IPS-15b (cell line): ENCODE results near the gene NEUROG1.

Experiments
- H3K27me3 ChIP-seq: one replicate; pipeline ENCODE4 v1.6.1; 2013; ENCODE audit warnings: low read length; ENCODE audit not compliant: control insufficient read depth, insufficient read depth
- H3K36me3 ChIP-seq: one replicate; pipeline ENCODE4 v1.6.1; 2013; ENCODE audit warnings: low read length; ENCODE audit not compliant: control insufficient read depth, insufficient read depth
- H3K4me1 ChIP-seq: one replicate; pipeline ENCODE4 v1.6.1; 2013; ENCODE audit warnings: mild to moderate bottlenecking, low read length; ENCODE audit not compliant: control insufficient read depth, insufficient read depth
- H3K4me3 ChIP-seq: one replicate; pipeline ENCODE4 v1.5.1; 2013; ENCODE audit warnings: low read depth, low read length
- H3K9ac ChIP-seq: one replicate; pipeline ENCODE4 v1.6.1; 2013; ENCODE audit warnings: low read depth, mild to moderate bottlenecking, low read length
- H3K9me3 ChIP-seq: one replicate; pipeline ENCODE4 v1.6.1; 2013; ENCODE audit warnings: mild to moderate bottlenecking, low read length; ENCODE audit not compliant: control insufficient read depth, insufficient read depth

NEUROG1 gene

GRCh38 chr5:135559354-135559753 is 23.6 kb upstream of the NEUROG1 start:
- H3K4me1 ChIP-seq = peaks cover under 1% of the 10 kb centered on the region
- H3K4me3 ChIP-seq = no peak overlapping the region
- peaks cover 46% of the 10 kb centered on the region for H3K27me3 ChIP-seq
- H3K36me3 ChIP-seq = no peaks in the 10 kb centered on the region
- H3K9ac ChIP-seq = no peak overlapping the region
- no peaks in the 10 kb centered on the region for H3K9me3 ChIP-seq

- Histone ChIP-seq H3K4me1 (no peaks in the 10 kb centered on the region), H3K9me3 (no peaks in the 10 kb centered on the region), H3K4me3 (no peak overlapping the region)
These were observed 21.5 kb upstream of the NEUROG1 start for GRCh38 chr5:135557076-135557838.

GRCh38 chr5:135556620-135557019 is 20.9 kb upstream of the NEUROG1 start:
- Histone ChIP-seq H3K4me1 (no peaks in the 10 kb centered on the region), H3K27me3 (peaks cover 49% of the 10 kb centered on the region), H3K36me3 (no peaks in the 10 kb centered on the region)

More at GRCh38 chr5:135557076-135557838, 21.5 kb upstream of the NEUROG1 start:
- H3K36me3 ChIP-seq = no peaks in the 10 kb centered on the region
- peaks cover 49% of the 10 kb centered on the region for H3K27me3 ChIP-seq
- H3K9ac ChIP-seq = no peak overlapping the region

GRCh38 chr5:135555530-135555929 is 19.8 kb upstream of the NEUROG1 start:
- H3K27me3 ChIP-seq = peaks cover 52% of the 10 kb centered on the region
- no peaks in the 10 kb centered on the region for H3K9me3 ChIP-seq
- H3K4me3 ChIP-seq = no peak overlapping the region
- H3K36me3 ChIP-seq = no peaks in the 10 kb centered on the region
- no peaks in the 10 kb centered on the region for H3K4me1 ChIP-seq
- no peak overlapping the region for H3K9ac ChIP-seq

More at GRCh38 chr5:135556620-135557019, 20.9 kb upstream of the NEUROG1 start:
- Histone ChIP-seq H3K4me3 (no peak overlapping the region), H3K9ac (no peak overlapping the region), H3K9me3 (no peaks in the 10 kb centered on the region)

GRCh38 chr5:135553688-135554462 is 18.1 kb upstream of the NEUROG1 start:
- Histone ChIP-seq H3K4me1 (no peaks in the 10 kb centered on the region), H3K27me3 (peaks cover 64% of the 10 kb centered on the region), H3K4me3 (no peak overlapping the region), H3K36me3 (no peaks in the 10 kb centered on the region), H3K9me3 (no peaks in the 10 kb centered on the region), H3K9ac (peak overlapping the region; percentile 18)

- no peak overlapping the region for H3K9ac ChIP-seq
- H3K9me3 ChIP-seq = no peaks in the 10 kb centered on the region
- peaks cover 76% of the 10 kb centered on the region for H3K27me3 ChIP-seq
- H3K4me3 ChIP-seq = no peak overlapping the region
- no peaks in the 10 kb centered on the region for H3K36me3 ChIP-seq
- no peaks in the 10 kb centered on the region for H3K4me1 ChIP-seq
These were observed 16.1 kb upstream of the NEUROG1 start for GRCh38 chr5:135551593-135552447.

GRCh38 chr5:135549413-135549812 is 13.6 kb upstream of the NEUROG1 start:
- no peaks in the 10 kb centered on the region for H3K36me3 ChIP-seq
- no peak overlapping the region for H3K9ac ChIP-seq
- no peaks in the 10 kb centered on the region for H3K9me3 ChIP-seq
- no peak overlapping the region for H3K4me3 ChIP-seq
- peaks cover 4% of the 10 kb centered on the region for H3K4me1 ChIP-seq
- peaks cover 87% of the 10 kb centered on the region for H3K27me3 ChIP-seq

- Histone ChIP-seq H3K9me3 (no peaks in the 10 kb centered on the region), H3K4me1 (peaks cover 4% of the 10 kb centered on the region), H3K27me3 (peaks cover 98% of the 10 kb centered on the region), H3K4me3 (peak overlapping the region; percentile 8), H3K9ac (no peak overlapping the region), H3K36me3 (no peaks in the 10 kb centered on the region)
These were observed 12.0 kb upstream of the NEUROG1 start for GRCh38 chr5:135547590-135548254.

GRCh38 chr5:135546912-135547311 is 11.1 kb upstream of the NEUROG1 start:
- no peak overlapping the region for H3K9ac ChIP-seq
- peaks cover 98% of the 10 kb centered on the region for H3K27me3 ChIP-seq

GRCh38 chr5:135546101-135546500 is 10.3 kb upstream of the NEUROG1 start:
- H3K9ac ChIP-seq = no peak overlapping the region
- peak overlapping the region; percentile 27 for H3K4me3 ChIP-seq
- peaks cover 5% of the 10 kb centered on the region for H3K4me1 ChIP-seq
- peaks cover 99% of the 10 kb centered on the region for H3K27me3 ChIP-seq
- no peaks in the 10 kb centered on the region for H3K36me3 ChIP-seq
- H3K9me3 ChIP-seq = no peaks in the 10 kb centered on the region

More at GRCh38 chr5:135546912-135547311, 11.1 kb upstream of the NEUROG1 start:
- H3K36me3 ChIP-seq = no peaks in the 10 kb centered on the region
- no peak overlapping the region for H3K4me3 ChIP-seq
- H3K4me1 ChIP-seq = peaks cover 4% of the 10 kb centered on the region
- no peaks in the 10 kb centered on the region for H3K9me3 ChIP-seq

GRCh38 chr5:135545099-135545498 is 9.3 kb upstream of the NEUROG1 start:
- Histone ChIP-seq H3K4me3 (no peak overlapping the region), H3K9ac (no peak overlapping the region), H3K36me3 (no peaks in the 10 kb centered on the region), H3K27me3 (peaks cover 100% of the 10 kb centered on the region), H3K9me3 (no peaks in the 10 kb centered on the region), H3K4me1 (peaks cover 5% of the 10 kb centered on the region)
